Measurements from ENCODE around the gene CPNE2.
A peak's percentile ranks its signal among the peaks of the same experiment; 100 is the strongest.
"Not testable (repeated sequence)": the region's sequence is repeated elsewhere in the genome, so short reads cannot be mapped to it uniquely, and the experiment has no call there.

Gene CPNE2

DNA sequence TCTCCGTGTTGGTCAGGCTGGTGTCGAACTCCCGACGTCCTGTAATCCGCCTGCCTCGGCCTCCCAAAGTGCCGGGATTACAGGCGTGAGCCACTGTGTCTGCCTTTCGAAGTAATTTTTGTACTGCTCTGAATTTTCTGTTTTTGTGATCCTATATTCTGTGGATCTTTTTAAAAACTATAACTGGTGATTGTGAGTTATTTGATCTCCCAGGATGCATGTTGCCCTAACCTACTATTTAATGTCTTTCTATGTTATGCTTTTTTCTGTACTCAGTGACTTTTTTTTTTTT is 96.3 kb downstream of the CPNE2 start:
- H3K4me3 ChIP-seq (ENCODE audit: low read depth, low read length) = no peak overlapping the region
- TF ChIP-seq, protein P1, sequence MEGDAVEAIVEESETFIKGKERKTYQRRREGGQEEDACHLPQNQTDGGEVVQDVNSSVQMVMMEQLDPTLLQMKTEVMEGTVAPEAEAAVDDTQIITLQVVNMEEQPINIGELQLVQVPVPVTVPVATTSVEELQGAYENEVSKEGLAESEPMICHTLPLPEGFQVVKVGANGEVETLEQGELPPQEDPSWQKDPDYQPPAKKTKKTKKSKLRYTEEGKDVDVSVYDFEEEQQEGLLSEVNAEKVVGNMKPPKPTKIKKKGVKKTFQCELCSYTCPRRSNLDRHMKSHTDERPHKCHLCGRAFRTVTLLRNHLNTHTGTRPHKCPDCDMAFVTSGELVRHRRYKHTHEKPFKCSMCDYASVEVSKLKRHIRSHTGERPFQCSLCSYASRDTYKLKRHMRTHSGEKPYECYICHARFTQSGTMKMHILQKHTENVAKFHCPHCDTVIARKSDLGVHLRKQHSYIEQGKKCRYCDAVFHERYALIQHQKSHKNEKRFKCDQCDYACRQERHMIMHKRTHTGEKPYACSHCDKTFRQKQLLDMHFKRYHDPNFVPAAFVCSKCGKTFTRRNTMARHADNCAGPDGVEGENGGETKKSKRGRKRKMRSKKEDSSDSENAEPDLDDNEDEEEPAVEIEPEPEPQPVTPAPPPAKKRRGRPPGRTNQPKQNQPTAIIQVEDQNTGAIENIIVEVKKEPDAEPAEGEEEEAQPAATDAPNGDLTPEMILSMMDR (IDR thresholded peaks at IDR 0.05; ENCODE audit: low read depth, low read length) = no peak
- H3K9me3 ChIP-seq (ENCODE audit: severe bottlenecking) = no peaks in the 10 kb centered on the region
- DNase-seq = no peak
- peaks cover 10% of the 10 kb centered on the region for H3K36me3 ChIP-seq
- H3K27ac ChIP-seq = peak overlapping the region; percentile 96
- H3K27me3 ChIP-seq (ENCODE audit: insufficient read depth, low read depth, severe bottlenecking) = no peaks in the 10 kb centered on the region

DNA sequence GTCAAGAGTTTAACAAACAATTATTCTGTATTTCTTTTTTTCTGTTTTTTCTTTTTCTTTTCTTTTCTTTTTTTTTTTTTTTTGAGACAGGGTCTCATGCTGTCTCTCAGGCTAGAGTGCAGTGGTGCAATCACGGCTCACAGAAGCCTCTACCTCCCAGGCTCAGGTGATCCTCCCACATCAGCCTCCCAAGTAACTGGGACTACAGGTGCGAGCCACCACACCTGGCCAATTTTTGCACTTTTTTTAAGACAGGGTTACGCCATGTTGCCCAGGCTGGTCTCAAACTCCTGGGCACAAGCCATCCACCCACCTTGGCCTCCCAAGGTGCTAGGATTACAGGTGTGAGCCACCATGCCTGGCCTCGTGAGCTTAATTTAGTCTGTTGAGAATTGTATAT is 97.1 kb downstream of the CPNE2 start:
- H3K4me3 ChIP-seq (ENCODE audit: low read depth, low read length); DNase-seq; H3K27me3 ChIP-seq (ENCODE audit: insufficient read depth, low read depth, severe bottlenecking); H3K27ac ChIP-seq; H3K9me3 ChIP-seq (ENCODE audit: severe bottlenecking): not testable (repeated sequence)
- peaks cover 10% of the 10 kb centered on the region for H3K36me3 ChIP-seq

DNA sequence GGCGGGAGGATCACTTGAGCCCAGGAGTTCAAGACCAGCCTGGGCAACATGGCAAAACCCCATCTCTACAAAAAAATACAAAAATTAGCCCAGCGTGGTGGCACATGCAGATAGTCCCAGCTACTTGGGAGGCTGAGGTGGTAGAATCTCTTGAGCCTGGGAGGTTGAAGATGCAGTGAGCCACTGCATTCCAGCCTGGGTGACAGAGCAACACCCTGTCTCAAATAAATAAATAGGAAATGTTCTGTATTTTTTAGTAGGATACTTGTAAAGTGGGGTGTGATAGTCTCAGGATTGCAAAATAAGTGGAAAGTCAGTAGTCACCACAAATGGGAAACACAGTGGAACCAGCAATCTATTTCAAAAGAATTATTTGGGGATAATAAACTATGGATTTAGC is 97.8 kb downstream of the CPNE2 start:
- no peak overlapping the region for H3K4me3 ChIP-seq (ENCODE audit: low read depth, low read length)
- peaks cover 10% of the 10 kb centered on the region for H3K36me3 ChIP-seq
- no peaks in the 10 kb centered on the region for H3K27me3 ChIP-seq (ENCODE audit: insufficient read depth, low read depth, severe bottlenecking)
- no peaks in the 10 kb centered on the region for H3K9me3 ChIP-seq (ENCODE audit: severe bottlenecking)
- no peak overlapping the region for H3K27ac ChIP-seq
- TF ChIP-seq, protein P1 (IDR thresholded peaks at IDR 0.05; ENCODE audit: low read depth, low read length) = no peak
- no peak for DNase-seq

DNA sequence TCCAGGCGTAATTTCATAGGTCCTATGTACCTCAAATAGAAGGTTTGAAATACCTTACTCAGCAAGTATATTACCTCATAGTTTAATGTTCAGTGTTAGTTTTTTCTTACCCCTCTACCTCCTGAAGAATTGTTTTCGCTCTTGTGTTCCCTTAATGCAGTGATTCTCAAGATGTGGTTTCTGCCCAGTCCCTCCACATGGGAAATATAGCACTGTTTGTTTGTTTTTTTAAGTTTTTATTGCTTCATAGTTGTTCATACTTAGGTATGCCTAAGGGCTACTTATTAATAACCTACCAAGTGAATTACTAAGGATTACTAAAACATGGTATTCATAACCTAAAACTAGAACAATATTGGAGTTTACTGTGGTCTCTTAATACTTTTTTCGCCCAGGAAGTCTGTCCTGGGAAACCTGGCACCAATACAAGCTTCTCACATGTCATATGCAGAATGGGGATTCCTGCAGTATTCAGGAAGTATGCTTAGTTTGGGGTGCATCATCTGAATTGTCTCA is 98.7 kb downstream of the CPNE2 start:
- Histone ChIP-seq H3K9me3 (ENCODE audit: severe bottlenecking) (no peaks in the 10 kb centered on the region), H3K27ac (no peak overlapping the region), H3K27me3 (ENCODE audit: insufficient read depth, low read depth, severe bottlenecking) (no peaks in the 10 kb centered on the region), H3K4me3 (ENCODE audit: low read depth, low read length) (no peak overlapping the region), H3K36me3 (peaks cover 10% of the 10 kb centered on the region)
- DNase-seq = no peak
- TF ChIP-seq, protein P1 (IDR thresholded peaks at IDR 0.05; ENCODE audit: low read depth, low read length) = no peak

DNA sequence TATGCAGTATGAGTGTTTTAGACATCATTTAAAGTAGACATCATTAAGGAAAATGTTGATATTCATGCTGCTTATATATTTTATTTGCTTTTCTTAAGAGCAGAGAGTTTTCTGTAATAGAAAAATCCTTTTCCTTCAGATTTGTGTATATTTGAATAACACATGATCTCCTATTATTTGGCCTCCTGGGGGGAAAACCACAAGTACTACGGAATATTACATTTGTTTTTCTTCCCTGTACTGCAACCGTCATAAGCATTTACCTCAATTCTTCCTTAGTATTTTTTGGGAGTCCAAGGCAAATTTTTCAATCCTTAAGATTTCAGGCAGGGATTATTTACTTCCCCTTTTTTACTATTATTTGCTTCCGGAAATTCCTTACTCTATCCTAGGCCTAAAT is 99.8 kb downstream of the CPNE2 start:
- Histone ChIP-seq H3K9me3 (ENCODE audit: severe bottlenecking) (no peaks in the 10 kb centered on the region), H3K27ac (no peak overlapping the region), H3K4me3 (ENCODE audit: low read depth, low read length) (no peak overlapping the region), H3K36me3 (peaks cover 10% of the 10 kb centered on the region), H3K27me3 (ENCODE audit: insufficient read depth, low read depth, severe bottlenecking) (no peaks in the 10 kb centered on the region)
- TF ChIP-seq, protein P1 (IDR thresholded peaks at IDR 0.05; ENCODE audit: low read depth, low read length) = no peak
- DNase-seq = no peak

DNA sequence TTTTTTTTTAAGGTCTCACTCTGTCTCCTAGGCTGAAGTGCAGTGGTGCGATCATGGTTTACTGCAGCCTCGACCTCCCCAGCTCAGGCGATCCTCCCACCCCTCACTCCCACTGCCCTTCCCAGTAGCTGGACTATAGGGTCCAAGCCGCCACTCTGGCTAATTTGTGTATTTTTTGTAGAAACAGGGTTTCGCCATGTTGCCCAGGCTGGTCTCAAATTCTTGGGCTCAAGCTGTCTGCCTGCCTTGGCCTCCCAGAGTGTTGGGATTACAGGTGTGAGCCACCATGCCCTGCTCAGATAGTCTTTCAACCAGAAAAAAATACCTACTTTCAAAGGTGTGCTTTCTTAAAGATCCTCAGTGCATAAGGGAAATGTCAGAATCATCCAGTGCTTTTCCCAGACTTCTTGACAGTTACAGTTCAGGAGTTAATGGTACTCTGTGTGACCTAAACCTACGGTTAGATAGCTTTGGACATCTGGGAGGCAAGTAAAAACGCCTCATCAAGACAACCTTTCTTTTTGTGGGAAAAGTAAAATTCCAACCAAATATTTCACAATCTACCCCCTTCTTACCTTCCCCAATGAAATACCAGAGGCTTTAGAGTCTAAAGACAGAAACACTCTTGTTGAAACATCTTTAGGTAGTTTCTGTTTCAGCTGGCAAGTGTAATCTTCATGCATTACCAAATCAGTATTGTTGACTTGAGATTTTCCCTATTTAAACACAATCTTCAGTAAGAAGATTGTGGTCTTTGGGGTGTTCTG is 100.5 kb downstream of the CPNE2 start:
- no peak for DNase-seq
- no peaks in the 10 kb centered on the region for H3K9me3 ChIP-seq (ENCODE audit: severe bottlenecking)
- H3K36me3 ChIP-seq = peaks cover 10% of the 10 kb centered on the region
- no peak overlapping the region for H3K4me3 ChIP-seq (ENCODE audit: low read depth, low read length)
- H3K27me3 ChIP-seq (ENCODE audit: insufficient read depth, low read depth, severe bottlenecking) = no peaks in the 10 kb centered on the region
- H3K27ac ChIP-seq = no peak overlapping the region
- TF ChIP-seq, protein P1 (IDR thresholded peaks at IDR 0.05; ENCODE audit: low read depth, low read length) = no peak
